HG03565 (cell line): ENCODE measurements around the gene BMS1.
A peak's percentile ranks its signal among the peaks of the same experiment; 100 is the strongest.
"Not testable (repeated sequence)": the region's sequence is repeated elsewhere in the genome, so short reads cannot be mapped to it uniquely, and the experiment has no call there.

Source experiments
- ATAC-seq: cut with Tn5 transposase; IDR thresholded peaks from one replicate; pipeline ENCODE4 v1.9.1; 2021; ENCODE audit warnings: mild to moderate bottlenecking, moderate library complexity; ENCODE audit not compliant: unreplicated experiment

Gene BMS1, protein sequence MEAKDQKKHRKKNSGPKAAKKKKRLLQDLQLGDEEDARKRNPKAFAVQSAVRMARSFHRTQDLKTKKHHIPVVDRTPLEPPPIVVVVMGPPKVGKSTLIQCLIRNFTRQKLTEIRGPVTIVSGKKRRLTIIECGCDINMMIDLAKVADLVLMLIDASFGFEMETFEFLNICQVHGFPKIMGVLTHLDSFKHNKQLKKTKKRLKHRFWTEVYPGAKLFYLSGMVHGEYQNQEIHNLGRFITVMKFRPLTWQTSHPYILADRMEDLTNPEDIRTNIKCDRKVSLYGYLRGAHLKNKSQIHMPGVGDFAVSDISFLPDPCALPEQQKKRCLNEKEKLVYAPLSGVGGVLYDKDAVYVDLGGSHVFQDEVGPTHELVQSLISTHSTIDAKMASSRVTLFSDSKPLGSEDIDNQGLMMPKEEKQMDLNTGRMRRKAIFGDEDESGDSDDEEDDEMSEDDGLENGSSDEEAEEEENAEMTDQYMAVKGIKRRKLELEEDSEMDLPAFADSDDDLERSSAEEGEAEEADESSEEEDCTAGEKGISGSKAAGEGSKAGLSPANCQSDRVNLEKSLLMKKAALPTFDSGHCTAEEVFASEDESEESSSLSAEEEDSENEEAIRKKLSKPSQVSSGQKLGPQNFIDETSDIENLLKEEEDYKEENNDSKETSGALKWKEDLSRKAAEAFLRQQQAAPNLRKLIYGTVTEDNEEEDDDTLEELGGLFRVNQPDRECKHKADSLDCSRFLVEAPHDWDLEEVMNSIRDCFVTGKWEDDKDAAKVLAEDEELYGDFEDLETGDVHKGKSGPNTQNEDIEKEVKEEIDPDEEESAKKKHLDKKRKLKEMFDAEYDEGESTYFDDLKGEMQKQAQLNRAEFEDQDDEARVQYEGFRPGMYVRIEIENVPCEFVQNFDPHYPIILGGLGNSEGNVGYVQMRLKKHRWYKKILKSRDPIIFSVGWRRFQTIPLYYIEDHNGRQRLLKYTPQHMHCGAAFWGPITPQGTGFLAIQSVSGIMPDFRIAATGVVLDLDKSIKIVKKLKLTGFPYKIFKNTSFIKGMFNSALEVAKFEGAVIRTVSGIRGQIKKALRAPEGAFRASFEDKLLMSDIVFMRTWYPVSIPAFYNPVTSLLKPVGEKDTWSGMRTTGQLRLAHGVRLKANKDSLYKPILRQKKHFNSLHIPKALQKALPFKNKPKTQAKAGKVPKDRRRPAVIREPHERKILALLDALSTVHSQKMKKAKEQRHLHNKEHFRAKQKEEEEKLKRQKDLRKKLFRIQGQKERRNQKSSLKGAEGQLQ

DNA sequence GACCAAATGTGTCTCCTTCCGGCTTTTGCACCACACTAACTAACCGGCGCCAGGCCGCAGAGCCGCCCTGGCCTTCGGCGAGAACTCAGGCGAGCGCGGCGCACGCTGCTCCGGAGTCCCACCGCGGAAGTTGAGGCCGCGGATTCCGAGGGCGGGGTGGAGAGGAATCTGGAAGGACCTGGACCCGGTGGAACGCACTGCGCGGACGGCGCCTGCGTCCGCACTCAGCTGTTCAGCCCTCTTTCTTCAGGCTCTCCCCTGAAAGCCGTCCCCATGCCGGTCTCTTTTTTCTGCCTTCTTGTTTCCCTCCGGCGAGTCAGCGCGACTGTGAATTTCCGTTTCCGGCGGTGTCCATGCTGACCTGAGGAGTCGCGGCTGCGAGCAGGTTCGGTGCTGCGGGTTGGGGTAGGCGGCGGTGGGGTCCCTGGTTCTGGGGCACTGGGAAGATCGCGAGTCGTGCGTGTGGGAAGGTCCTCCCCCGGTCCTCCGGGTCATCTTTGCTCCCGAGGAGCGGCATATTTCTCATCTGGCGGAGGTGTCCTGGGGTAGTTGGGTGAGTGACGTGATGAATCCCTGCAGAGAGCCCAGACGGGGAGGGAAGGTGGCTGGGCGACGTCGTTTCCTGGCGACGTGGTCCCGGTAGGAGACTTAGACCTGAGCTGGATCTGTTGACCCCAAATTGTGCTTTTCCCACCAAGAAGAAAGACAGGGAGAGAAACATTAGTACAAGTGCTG lies at the start of gene BMS1:
BMS1 (plus strand) TSS at position 350 of the 735 bp plus-strand sequence. CDS start 1,600 bp downstream, outside the sequence.
- ATAC-seq, result peak; percentile 90

DNA sequence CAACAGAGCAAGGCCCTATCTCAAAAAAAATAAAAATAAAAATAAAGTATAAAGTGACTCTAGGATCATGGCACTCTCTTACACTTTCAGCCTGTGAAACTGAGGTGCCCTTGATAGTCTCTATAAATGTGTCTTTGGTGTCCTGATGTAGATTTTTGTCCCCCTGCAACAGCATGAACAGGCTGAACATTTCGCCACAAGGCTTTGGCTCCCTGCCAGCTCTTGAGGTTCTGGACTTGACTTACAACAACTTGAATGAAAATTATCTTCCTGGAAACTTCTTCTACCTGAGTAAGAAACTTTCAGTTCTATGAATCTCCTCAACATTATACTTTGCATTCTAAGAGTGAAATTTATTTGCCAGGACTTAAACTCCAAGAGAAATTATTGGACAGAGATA lies 48.1 kb upstream of the BMS1 start:
- ATAC-seq, result no peak

DNA sequence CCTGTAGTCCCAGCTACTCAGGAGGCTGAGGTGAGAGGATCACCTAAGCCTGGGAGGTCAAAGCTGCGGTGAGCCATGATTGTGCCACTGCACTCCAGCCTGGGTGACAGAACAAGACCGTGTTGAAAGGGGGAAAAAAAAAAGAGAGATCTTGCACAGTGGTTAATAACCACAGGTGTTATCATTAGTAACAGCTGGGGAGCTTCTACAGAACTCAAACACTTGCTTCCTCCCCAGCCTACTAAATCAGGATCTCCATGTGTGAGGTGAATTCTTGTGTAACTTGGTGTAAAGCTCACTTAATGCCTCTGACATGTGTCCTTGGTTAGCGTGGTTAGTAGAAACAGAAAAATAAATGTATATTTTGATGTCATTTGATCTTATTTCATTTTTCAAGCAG lies 43.9 kb upstream of the BMS1 start:
- no peak for ATAC-seq

DNA sequence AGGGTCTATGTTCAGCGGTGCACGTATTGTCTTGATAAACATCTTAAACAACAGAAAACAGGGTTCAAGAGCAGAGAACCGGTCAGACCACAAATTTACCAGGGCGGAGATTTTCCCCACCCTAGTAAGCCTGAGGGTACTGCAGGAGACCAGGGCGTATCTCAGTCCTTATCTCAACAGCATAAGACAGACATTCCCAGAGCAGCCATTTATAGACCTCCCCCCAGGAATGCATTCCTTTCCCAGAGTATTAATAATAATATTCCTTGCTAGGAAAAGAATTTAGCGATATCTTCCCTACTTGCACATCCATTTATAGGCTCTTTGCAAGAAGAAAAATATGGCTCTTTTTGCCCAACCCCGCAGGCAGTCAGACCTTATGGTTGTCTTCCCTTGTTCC lies 41.1 kb upstream of the BMS1 start:
- ATAC-seq, result not testable (repeated sequence)

DNA sequence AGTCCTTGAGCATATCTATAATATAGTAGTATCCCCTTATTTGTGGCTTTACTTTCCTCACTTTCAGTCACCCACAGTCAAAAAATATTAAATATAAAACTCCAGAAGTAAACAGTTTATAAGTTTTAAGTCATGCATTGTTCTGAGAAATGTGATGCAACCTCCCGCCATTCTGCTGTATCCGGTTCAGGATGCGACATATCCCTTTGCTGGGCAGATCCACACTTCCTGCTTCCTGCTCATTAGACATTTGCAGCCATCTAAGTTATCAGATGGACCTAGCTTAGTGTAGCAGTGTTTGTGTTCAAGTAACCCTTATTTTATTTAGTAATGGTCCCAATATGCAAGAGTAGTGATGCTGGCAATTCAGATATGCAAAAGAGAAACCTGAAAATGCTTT lies 38.9 kb upstream of the BMS1 start:
- ATAC-seq, result no peak

DNA sequence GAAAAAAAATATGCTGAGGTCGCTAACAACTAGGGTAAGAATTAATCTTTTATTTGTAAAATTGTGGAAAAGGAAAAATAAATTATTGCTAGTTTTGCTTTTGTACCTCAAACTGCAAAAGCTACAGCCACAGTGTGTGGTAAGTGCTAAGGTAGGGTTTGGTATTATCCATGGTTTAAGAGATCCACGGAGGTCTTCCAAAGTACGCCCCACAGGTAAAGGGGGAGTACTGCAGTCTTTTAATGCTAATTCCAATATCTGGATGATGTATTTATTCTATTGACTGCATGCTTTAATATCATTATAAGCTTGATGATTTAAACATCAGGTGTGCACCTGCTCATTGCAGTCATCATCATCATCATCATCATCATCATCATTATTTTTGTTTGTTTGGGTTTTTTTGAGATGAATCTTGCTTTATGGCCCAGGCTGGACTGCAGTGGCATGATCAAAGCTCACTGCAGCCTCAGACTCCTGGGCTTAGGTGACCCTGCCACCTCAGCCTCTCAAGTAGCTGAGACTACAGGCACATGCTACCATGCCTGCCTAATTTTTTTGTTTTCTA lies 38.4 kb upstream of the BMS1 start:
- ATAC-seq, result no peak

DNA sequence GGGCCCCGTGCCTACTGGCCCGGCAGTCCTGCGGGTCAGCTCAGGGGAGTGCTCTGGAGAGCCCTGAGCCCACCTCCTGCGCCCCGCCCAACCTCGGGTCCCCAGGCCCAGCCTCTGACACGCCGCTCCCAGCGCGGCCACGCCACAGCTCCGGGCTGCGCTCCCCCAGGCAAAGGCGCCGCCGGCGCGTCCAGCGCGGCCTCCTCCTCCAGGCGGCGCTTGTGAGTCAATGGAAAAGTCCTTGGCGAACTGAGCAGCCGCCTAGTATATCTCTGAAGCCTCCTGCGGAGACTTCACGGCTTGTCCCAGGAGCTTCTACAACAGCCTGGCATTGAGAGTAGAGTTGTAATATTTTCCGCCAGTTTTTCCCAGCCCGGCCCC lies 29.5 kb upstream of the BMS1 start:
- ATAC-seq, result peak; percentile 53

DNA sequence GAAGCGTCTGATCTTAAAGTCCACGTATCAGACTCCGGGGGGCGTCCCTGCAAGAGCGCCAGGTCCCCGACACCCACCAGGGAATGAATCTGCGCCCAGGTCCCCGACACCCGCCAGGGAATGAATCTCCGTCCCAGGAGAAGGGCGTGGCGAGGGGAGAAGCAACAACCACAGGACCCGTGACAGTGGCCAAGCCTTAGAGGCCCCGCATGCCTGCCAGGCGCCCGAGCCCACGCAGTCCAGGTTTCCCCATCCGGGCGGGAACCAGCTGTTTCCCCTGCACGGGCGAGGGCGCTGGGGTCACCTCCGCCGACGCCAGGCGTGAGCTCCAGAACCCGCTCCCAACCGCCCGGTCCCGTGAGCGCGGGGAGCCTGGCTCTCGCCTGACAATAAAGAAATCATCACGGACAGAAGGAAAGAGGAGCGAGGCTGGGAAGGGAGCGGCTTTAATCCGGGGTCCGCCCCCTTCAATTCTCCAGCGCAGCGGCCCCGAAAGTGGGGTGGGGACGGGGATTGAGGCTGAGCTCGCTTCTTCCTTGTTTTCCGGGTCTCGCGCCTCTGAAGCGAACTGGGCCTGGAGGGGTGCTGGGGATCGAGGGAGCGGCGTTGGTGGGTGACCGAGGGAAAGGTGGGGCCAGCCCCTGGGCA lies 29.0 kb upstream of the BMS1 start:
- ATAC-seq, result no peak

DNA sequence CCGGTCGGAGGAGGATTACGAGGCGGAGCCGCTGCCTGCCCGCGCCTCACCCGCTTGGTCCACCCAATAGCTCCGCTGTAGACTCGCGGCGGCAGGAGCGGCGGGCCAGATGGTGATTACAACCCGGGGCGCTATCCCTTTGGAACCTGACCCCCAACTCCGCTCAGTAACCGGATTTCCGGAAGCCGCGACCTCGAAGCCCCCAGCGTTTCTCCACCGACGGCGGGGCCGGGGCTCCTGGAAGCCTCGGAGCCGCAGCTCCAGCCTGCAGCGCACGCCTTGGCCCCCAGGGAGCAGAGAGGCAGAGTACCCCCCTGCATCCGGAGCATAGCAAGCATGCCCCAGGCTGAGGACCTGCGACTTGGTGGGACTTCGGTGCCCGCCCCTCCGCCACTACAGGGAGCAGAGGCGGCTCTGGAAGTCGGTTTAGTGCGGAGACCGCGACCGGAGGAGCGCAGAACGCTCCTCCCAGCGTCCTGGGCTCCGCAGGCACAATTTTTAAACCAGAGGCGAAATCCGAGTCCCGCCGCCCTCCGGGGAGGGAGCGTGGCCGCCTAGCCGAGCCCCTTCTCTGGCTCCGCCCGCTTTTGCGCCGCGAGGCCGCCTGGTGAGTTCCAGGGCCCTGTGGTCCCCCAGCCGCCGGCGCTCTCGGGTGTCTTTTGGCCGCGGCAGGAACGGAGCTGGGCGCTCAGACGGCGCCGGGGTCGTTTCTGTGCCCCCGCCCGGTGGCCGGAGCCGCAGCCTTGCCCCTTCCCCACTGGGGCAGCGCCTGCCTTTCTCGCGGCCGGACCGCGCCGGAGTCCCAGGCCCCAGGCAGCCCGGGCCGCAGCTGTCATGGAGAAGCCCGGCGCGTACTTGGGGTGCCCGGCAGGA lies 28.2 kb upstream of the BMS1 start:
- no peak for ATAC-seq

DNA sequence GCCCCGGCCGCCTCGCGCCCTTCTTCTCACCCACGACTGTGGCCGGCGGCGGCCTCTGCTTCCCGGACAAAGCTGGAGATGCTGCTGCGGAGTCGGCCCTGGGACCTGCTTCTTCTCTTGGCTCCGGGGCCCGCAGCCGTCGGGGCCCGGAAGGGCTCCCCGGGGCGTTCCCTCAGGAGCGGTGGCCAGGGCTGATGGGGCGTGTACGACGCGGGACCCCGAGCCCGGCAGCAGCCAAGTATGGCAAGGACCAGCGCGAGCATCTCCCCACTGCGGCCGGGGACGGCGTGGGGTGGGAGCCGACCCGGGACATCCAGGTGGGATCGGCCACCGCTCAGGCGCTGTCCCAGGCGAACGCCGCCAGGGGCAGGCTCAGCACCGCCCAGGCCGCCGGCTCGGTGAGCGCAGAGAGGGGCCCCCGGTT lies 27.6 kb upstream of the BMS1 start:
- ATAC-seq, result no peak

DNA sequence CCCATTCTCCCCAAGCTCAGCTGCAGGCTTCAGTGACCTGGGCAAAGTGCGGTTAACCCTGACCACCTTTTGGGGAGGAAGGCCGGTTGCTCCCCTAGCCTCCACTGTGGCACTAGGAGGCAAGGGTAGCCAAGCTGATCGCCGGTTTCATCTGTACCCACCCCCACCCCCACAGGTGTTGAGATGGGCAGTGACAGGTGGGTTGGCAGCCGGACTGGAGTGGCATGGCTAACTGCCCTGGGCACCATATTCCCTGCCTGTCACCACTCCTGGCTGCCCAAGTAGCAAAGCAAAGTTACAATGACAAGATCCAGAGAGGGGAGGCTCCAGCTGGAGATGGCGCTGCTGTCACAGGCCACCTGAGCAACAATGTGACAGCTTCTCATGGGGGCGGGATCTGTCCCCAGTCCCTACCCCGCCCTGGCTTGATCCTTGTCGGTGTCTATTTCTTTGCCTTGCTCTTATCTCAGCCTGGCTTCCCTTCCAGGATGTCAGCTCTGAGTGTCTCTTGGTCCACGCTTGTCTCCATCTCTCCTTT lies 27.0 kb upstream of the BMS1 start:
- ATAC-seq, result no peak

DNA sequence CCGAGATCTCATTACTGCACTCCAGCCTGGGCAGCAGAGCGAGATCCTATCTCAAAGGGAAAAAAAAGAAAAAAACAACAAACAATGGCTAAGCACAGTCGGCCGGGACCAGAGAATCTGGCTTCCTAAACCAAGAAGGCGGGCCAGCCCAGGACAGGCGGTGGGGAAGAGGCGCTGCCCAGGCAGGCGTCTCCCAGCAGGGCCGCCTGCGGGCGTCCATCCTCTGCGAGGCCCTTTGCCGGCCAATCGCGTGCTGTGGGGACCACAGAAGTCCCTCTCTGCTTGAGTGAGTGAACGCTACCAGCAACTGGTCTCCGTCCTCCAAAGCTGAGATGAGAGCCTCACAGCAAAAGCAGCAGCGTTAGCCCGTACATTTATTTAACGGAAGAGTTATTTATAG lies 14.7 kb upstream of the BMS1 start:
- no peak for ATAC-seq

DNA sequence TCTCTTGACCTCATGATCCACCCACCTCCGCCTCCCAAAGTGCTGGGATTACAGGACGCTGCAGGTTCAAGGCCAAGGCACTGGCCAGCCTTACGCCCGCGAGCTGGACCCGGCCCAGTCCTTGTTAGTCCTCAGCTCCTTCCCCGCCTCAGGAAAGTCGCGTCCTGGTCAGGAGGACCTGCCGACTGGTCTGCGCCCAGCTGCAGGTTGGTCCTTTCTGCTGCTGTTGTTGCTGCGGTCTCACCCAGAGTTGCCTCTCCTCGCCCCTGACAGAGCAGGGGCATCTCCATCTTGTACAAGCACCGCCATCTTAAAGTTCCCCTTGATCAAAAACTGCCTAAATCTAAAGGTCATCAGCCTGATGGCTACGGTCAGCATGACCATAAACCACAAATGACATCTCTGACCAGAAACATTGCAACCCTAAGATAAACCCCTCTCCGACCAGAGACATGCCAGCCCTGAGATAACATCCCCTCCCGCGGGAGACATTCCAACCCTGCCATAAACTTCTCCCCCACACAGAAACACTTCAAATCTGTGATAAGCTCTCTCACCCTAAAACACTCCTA lies 13.9 kb upstream of the BMS1 start:
- ATAC-seq, result no peak

DNA sequence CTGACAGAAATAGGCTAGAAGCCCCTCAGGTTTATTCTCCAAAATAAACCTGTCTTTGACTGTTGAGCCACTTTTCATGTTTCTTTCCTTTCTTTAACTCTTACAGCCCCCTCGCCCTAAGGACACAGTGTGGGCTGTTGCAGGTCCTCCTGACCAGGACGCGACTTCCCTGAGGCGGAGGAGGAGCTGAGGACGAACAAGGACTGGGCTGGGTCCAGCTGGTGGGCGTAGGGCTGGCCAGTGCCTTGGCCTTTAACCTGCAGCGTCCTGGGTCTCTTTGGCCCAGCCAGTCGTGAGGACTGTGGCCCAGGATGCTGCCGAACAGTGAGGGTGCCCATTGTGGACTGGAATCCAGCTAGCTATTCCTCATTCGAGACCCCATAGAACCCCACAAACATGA lies 13.4 kb upstream of the BMS1 start:
- ATAC-seq, result no peak

DNA sequence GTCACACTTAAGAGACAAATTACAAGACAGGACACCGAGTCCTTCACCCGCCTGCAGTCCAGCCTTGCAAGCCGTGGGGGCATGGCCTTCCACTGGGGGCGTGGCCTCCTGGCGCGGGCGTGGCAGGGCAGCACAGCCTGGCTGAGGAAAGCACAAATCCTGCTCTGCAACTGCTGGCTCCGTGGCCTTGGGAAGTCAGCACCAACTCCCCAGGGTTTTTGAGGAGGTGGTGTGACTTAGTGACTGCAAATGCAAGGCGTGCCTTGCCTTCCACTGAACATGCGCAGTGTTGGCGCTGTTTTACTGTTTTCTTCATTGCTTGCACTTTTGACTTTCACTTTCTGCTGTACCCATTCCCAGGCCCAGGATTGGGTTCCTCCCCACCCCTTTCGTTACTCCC lies 12.9 kb upstream of the BMS1 start:
- ATAC-seq, result no peak

DNA sequence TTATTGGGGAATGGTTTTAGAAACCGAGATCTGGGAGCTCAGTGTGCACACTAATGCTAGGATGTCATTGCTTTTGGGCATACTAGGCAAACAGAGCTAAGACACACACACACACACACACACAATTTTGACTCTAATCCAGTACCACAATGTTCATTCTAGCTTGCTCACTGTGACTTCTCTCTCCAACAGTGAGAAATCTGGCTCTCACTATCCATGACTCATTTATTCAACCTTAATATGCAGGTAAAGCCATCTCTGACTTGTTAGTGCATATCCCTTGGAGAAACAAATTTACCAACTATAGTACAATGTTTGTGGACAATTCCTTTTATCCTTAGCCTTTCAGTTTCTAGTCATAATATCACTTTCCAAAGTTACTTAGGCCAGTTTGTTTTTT lies 5.9 kb upstream of the BMS1 start:
- no peak for ATAC-seq

DNA sequence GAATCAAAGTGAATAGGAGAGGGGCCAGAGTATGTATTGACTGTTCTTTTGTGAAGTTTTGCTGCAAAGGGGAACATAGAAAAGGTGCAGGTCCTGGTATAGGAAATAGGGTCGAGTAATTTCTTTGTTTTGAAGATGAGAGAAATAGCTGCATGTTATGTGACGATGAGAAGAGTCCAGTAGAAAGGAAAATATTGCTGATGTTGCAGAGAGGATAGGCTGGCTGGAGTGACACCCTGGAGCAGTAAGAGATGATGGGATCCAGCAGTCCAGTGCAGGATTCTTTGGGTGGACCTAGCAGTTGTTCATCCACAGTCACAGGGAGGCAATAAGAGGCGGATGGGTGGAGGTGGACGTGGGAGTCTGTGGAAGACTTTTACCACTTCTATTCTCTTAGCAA lies 2.1 kb upstream of the BMS1 start:
- no peak for ATAC-seq

DNA sequence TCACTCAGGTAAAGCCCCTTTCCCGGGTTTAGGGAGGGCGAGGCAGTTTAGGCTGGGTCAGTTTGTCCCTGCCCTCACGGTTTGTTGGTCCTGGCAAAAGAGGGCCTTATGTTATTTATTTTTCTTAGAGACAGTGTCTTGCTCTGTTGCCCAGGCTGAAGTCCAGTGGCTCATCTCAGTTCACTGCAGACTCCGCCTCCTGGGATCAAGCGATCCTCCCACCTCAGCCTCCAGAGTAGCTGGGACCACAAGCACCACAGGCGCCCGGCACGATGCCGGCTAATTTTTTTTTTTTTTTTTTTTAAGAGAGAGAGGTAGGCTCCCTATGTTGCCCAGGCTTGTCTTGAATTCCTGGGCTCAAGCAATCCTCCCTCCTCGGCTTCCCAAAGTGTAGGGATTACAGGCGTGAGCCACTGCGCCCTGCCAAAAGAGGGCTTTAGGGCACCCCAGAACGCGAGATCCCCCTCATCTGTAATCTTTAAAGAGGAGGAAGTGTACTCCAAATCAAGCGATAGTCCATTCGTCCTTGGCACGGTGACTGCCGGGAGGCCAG lies 626 bp upstream of the BMS1 start:
- ATAC-seq, result no peak
